Uterus (tissue), 4 donors: ENCODE measurements around the gene BCL11B. TPM values are rescaled to one million over a fixed set of nuclear protein-coding genes. Genes with fewer than 3 reads are reported as not detected.

Experiments
- DNase-seq, 2 donors: peaks; one replicate each; pipeline ENCODE4 v3.0.0-alpha.2; 2019 to 2020
- H3K27ac ChIP-seq, 2 donors: fragments of 200-600 bp; sonication (generic); 1 replicate in 1 of 2; 2 replicates in 1 of 2; pipeline ENCODE4 v1.5.1; 2016 to 2018
- H3K27me3 ChIP-seq, 2 donors: fragments of 200-600 bp; sonication (generic); one replicate each; pipeline ENCODE4 v1.5.1; 2018 to 2019; ENCODE audit warnings: control low read depth in 1 of 2
- H3K36me3 ChIP-seq, 2 donors: fragments of 200-600 bp; sonication (generic); one replicate each; pipeline ENCODE4 v1.5.1; 2019; ENCODE audit warnings: control low read depth in 1 of 2
- H3K4me1 ChIP-seq, 2 donors: fragments of 200-600 bp; sonication (generic); one replicate each; pipeline ENCODE4 v1.5.1; 2018 to 2019; ENCODE audit warnings: control low read depth in 1 of 2
- H3K4me3 ChIP-seq, 2 donors: fragments of 200-600 bp; sonication (generic); 1 replicate in 1 of 2; 2 replicates in 1 of 2; pipeline ENCODE4 v1.5.1; 2018 to 2019; ENCODE audit warnings: mild to moderate bottlenecking in 1 of 2
- H3K9me3 ChIP-seq, 2 donors: fragments of 200-600 bp; sonication (generic); one replicate each; pipeline ENCODE4 v1.5.1; 2019; ENCODE audit warnings: control low read depth in 1 of 2
- POLR2A ChIP-seq, 2 donors: fragments of 450-650 bp; IDR thresholded peaks; one replicate each; pipeline ENCODE4 v1.6.1; 2016; ENCODE audit warnings: antibody characterized with exemption in 2 of 2, mild to moderate bottlenecking in 1 of 2, moderate library complexity in 1 of 2
- intact Hi-C: fragments of 100-400 bp; cut with DNase I; formaldehyde crosslinking; loops from one replicate; pipeline ENCODE4 v1.15.1; 2023; ENCODE audit warnings: low total_unique reads
- total RNA-seq, 4 donors: library from RNA; depleted of rRNA in 3 of 4; stranded (reverse); fragments of >200 nt in 3 of 4; gene quantifications; one replicate each; pipeline versions ENCODE4 v1.1.0 to v1.2.4, GENCODE V29; 2014 to 2023
- TF ChIP-seq, protein P1 (sequence below), 4 experiments: fragments of 200-600 bp in 2 of 4; fragments of 450-650 bp in 2 of 4; sonication (generic) in 2 of 4; IDR thresholded peaks; one replicate each; pipeline ENCODE4 v1.5.1; 2016 to 2019; ENCODE audit warnings: antibody characterized with exemption in 4 of 4, mild to moderate bottlenecking in 2 of 4, moderate library complexity in 1 of 4
- donor health status: DM: yes; HTN: yes; CAD: no.

Gene BCL11B
- total RNA-seq, 4 donors from 2014 or later: 0.29 to 0.55 (median 0.46) TPM; not detected in 1

- no peaks in the 10 kb centered on the region for H3K4me1 ChIP-seq
- no peaks in the 10 kb centered on the region for H3K36me3 ChIP-seq
- no peaks in the 10 kb centered on the region for H3K27me3 ChIP-seq
- intact Hi-C loops: no loop called here
- H3K4me3 ChIP-seq: no peak overlapping the region
- no peaks in the 10 kb centered on the region for H3K9me3 ChIP-seq
- no peak for DNase-seq
- H3K27ac ChIP-seq: no peak overlapping the region
- no peak for TF ChIP-seq POLR2A (IDR thresholded peaks at IDR 0.05)
- TF ChIP-seq, protein P1, sequence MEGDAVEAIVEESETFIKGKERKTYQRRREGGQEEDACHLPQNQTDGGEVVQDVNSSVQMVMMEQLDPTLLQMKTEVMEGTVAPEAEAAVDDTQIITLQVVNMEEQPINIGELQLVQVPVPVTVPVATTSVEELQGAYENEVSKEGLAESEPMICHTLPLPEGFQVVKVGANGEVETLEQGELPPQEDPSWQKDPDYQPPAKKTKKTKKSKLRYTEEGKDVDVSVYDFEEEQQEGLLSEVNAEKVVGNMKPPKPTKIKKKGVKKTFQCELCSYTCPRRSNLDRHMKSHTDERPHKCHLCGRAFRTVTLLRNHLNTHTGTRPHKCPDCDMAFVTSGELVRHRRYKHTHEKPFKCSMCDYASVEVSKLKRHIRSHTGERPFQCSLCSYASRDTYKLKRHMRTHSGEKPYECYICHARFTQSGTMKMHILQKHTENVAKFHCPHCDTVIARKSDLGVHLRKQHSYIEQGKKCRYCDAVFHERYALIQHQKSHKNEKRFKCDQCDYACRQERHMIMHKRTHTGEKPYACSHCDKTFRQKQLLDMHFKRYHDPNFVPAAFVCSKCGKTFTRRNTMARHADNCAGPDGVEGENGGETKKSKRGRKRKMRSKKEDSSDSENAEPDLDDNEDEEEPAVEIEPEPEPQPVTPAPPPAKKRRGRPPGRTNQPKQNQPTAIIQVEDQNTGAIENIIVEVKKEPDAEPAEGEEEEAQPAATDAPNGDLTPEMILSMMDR (IDR thresholded peaks at IDR 0.05): no peak
Observed at GRCh38 chr14:99179946-99180345, 92.1 kb downstream of the BCL11B start.

- no peak for DNase-seq
- Histone ChIP-seq H3K36me3 (no peaks in the 10 kb centered on the region), H3K27me3 (no peaks in the 10 kb centered on the region), H3K27ac (no peak overlapping the region), H3K4me1 (no peaks in the 10 kb centered on the region), H3K4me3 (no peak overlapping the region), H3K9me3 (no peaks in the 10 kb centered on the region)
- TF ChIP-seq, protein P1 (IDR thresholded peaks at IDR 0.05): no peak
- no peak for TF ChIP-seq POLR2A (IDR thresholded peaks at IDR 0.05)
- intact Hi-C loops: no loop called here
Observed at GRCh38 chr14:99179506-99179905, 92.5 kb downstream of the BCL11B start.

GRCh38 chr14:99177886-99178835 is 93.8 kb downstream of the BCL11B start:
- H3K27ac ChIP-seq: peak overlapping the region in 1 of 2 donors; percentile 29

GRCh38 chr14:99177046-99177655 is 94.8 kb downstream of the BCL11B start:
- intact Hi-C loops: no loop called here
- H3K36me3 ChIP-seq: no peaks in the 10 kb centered on the region
- H3K27me3 ChIP-seq: peaks cover 0 to 3% of the 10 kb centered on the region in 2 donors
- H3K4me1 ChIP-seq: no peaks in the 10 kb centered on the region
- DNase-seq: no peak
- TF ChIP-seq POLR2A (IDR thresholded peaks at IDR 0.05): no peak
- TF ChIP-seq, protein P1 (IDR thresholded peaks at IDR 0.05): no peak
- H3K9me3 ChIP-seq: no peaks in the 10 kb centered on the region
- no peak overlapping the region for H3K4me3 ChIP-seq
- H3K27ac ChIP-seq: no peak overlapping the region

More at GRCh38 chr14:99177886-99178835, 93.8 kb downstream of the BCL11B start:
- no peaks in the 10 kb centered on the region for H3K9me3 ChIP-seq
- no peak for DNase-seq
- no peaks in the 10 kb centered on the region for H3K4me1 ChIP-seq
- H3K27me3 ChIP-seq: no peaks in the 10 kb centered on the region
- TF ChIP-seq, protein P1 (IDR thresholded peaks at IDR 0.05): no peak
- TF ChIP-seq POLR2A (IDR thresholded peaks at IDR 0.05): no peak
- no peak overlapping the region for H3K4me3 ChIP-seq
- H3K36me3 ChIP-seq: no peaks in the 10 kb centered on the region
- intact Hi-C loops: no loop called here
